CD1c-positive myeloid dendritic cell (primary cell): Measurements from ENCODE around the gene FERMT1.
"Not testable (repeated sequence)": the region's sequence is repeated elsewhere in the genome, so short reads cannot be mapped to it uniquely, and the experiment has no call there.

Experiments
- DNase-seq: peaks from one replicate; pipeline ENCODE4 v3.0.0-alpha.2; 2016; ENCODE audit errors: extremely low spot score

Gene FERMT1

GRCh38 chr20:6040958-6041807, 81.6 kb downstream of the FERMT1 start:
- no peak for DNase-seq

DNA sequence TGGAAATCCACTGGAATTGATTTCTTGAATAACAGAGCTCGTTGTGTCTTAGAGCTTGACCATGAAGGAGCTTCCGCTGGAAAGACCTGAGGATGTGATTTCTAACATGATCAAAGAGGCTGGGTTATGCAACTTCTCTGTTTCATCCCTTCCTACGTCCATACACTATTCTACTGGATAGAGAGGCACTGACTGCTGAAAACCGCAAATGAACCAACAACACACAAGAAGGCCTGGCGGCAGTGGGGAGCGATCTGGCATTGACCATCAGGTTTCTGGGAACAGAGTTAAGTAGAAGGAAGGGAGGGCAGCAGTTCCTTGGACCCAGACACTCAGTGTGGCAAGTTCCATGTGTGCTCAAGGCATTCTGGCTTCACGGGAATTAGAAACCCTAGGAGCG, 82.3 kb downstream of the FERMT1 start:
- no peak for DNase-seq

GRCh38 chr20:6039766-6040165, 83.1 kb downstream of the FERMT1 start:
- DNase-seq = no peak

- DNase-seq = no peak
Observed at GRCh38 chr20:6038256-6038655, 84.6 kb downstream of the FERMT1 start.

GRCh38 chr20:6037082-6037481, 85.7 kb downstream of the FERMT1 start:
- no peak for DNase-seq

GRCh38 chr20:6036213-6036612, 86.6 kb downstream of the FERMT1 start:
- DNase-seq = peak; percentile 9

GRCh38 chr20:6034134-6034969, 88.5 kb downstream of the FERMT1 start:
- DNase-seq = peak; percentile 7

GRCh38 chr20:6032907-6033306, 89.9 kb downstream of the FERMT1 start:
- not testable (repeated sequence) for DNase-seq

DNA sequence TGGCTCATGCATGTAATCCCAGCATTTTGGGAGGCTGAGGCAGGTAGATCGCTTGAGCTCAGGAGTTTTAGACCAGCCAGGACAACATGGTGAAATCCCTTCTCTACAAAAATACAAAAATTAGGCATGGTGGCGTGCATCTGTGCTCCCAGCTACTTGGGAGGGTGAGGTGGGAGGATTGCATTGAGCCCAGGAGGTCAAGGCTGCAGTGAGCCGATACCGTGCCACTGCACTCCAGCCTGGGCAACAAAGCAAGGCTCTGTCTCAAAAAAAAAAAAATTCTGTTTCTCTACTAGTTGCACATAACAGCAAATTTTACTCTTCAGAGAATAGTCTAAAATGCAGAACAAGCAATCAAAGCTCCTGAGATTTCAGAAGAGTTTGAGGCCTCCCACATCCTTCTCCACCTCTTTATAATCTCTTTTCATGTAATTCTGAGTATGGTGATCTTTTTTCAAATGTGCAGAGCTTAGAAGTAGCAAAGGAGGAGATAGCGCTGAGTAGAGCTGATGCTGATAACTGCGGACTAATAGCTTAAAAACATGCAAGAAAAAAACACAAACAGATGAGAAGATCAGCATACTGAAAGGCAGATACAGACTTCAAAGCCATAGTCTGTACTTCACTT, 92.3 kb downstream of the FERMT1 start:
- no peak for DNase-seq

DNA sequence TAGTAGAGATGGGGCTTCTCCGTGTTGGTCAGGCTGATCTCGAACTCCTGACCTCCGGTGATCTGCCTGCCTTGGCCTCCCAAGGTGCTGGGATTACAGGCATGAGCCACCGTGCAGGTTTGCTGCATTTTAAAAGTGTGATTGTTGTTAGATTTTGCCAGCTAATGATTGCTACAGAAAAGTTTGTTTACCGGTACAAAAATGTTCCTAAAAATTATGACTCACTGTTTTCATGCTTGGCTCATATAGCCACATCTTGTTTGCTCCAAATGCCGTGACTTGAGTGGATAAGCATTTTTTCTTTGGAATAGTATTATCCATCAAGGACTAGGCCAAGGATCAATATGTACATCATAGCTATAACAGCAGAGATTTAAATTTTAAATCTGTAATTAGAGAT, 93.3 kb downstream of the FERMT1 start:
- DNase-seq = no peak

- DNase-seq = no peak
Observed at GRCh38 chr20:6028818-6029217, 94.0 kb downstream of the FERMT1 start.

DNA sequence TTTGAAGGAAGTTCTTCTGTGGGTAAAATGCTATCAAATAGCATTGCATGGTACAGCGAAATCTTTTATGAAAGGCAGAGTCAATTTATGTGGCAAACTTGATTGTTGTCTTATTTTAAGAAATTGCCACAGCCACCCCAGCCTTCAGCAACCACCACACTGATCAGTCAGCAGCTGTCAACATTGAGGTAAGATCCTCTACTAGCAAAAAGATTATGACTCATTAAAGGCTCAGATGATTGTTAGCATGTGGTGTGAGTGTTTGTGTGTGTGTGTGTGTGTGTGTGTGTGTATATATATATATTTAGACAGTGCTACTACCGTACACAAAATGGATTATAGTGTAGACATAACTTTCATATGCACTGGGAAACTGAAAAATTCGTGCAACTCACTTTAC, 96.8 kb downstream of the FERMT1 start:
- no peak for DNase-seq
